Prostate gland (tissue), 2 donors: ENCODE measurements around the gene C2orf74. TPM values are rescaled to one million over a fixed set of nuclear protein-coding genes. Genes with fewer than 3 reads are reported as not detected.

Source experiments
- DNase-seq: peaks from one replicate; pipeline ENCODE4 v3.0.0-alpha.2; 2019; ENCODE audit warnings: low spot score
- H3K27ac ChIP-seq, 2 donors: fragments of 200-600 bp; sonication (generic); 2 replicates each; pipeline ENCODE4 v1.5.1; 2017 to 2019
- H3K27me3 ChIP-seq: fragments of 200-600 bp; sonication (generic); replicated peaks from 2 replicates; pipeline ENCODE4 v1.5.1; 2019; ENCODE audit not compliant: insufficient read depth
- H3K36me3 ChIP-seq, 2 donors: fragments of 200-600 bp; sonication (generic); 1 replicate in 1 of 2; 2 replicates in 1 of 2; pipeline versions ENCODE4 v1.5.1 to v1.8.1; 2017 to 2019
- H3K4me1 ChIP-seq: fragments of 200-600 bp; sonication (generic); replicated peaks from 2 replicates; pipeline ENCODE4 v1.5.1; 2019
- H3K4me3 ChIP-seq, 2 donors: fragments of 200-600 bp; sonication (generic); 2 replicates each; pipeline ENCODE4 v1.5.1; 2017 to 2019
- H3K9me3 ChIP-seq: fragments of 200-600 bp; sonication (generic); 2 replicates; pipeline ENCODE4 v1.5.1; 2017
- POLR2A ChIP-seq: fragments of 450-650 bp; IDR thresholded peaks from one replicate; pipeline ENCODE4 v1.6.1; 2016; ENCODE audit warnings: antibody characterized with exemption, mild to moderate bottlenecking
- POLR2AphosphoS5 ChIP-seq: sonication (generic); formaldehyde crosslinking; IDR thresholded peaks from one replicate; pipeline ENCODE4 v1.6.1; 2017; ENCODE audit warnings: antibody characterized with exemption
- WGBS: methylation state at CpG from one replicate; pipeline ENCODE4 v1.1.5; 2018; 5-methylcytosine and 5-hydroxymethylcytosine counted together
- intact Hi-C: fragments of 100-400 bp; cut with DNase I; formaldehyde crosslinking; loops from one replicate; pipeline ENCODE4 v1.14.2; 2022
- total RNA-seq, 2 donors: library from RNA; depleted of rRNA; stranded (reverse); fragments of >200 nt; gene quantifications; one replicate each; pipeline ENCODE4 v1.1.0, GENCODE V29; 2016
- TF ChIP-seq, protein P1 (sequence below), 4 experiments: fragments of 200-600 bp in 2 of 4; fragments of 450-650 bp in 2 of 4; sonication (generic) in 2 of 4; IDR thresholded peaks; 1 replicate in 3 of 4; 2 replicates in 1 of 4; pipeline ENCODE4 v1.5.1; 2016 to 2019; ENCODE audit warnings: antibody characterized with exemption in 4 of 4, mild to moderate bottlenecking in 2 of 4, moderate library complexity in 2 of 4

Gene C2orf74
- total RNA-seq, 2 donors from 2014 or later: 12.0 to 22.1 TPM

DNA sequence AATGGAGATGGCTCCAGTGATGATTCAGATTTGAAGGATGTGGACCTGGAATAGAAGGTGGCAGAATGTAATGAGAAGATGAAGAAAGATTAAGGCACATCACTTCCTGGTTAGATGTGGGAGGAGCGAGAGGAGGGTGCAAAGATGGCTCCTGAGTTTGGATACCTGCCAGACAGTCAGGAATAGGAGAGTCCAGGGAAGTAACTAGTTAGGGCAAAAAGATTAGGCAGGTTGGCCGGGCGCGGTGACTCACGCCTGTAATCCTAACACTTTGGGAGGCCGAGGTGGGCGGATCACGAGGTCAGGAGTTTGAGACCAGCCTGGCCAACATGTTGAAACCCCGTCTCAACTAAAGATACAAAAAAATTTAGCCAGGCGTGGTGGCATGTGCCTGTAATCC is 5.6 kb downstream of the C2orf74 start:
- H3K4me1 ChIP-seq: no peaks in the 10 kb centered on the region
- intact Hi-C loops: no loop called here
- WGBS: 97% methylated on average over 10 of the region's 10 CpGs
- H3K4me3 ChIP-seq: no peak overlapping the region
- no peak for TF ChIP-seq POLR2AphosphoS5
- no peak for TF ChIP-seq POLR2A
- TF ChIP-seq, protein P1, sequence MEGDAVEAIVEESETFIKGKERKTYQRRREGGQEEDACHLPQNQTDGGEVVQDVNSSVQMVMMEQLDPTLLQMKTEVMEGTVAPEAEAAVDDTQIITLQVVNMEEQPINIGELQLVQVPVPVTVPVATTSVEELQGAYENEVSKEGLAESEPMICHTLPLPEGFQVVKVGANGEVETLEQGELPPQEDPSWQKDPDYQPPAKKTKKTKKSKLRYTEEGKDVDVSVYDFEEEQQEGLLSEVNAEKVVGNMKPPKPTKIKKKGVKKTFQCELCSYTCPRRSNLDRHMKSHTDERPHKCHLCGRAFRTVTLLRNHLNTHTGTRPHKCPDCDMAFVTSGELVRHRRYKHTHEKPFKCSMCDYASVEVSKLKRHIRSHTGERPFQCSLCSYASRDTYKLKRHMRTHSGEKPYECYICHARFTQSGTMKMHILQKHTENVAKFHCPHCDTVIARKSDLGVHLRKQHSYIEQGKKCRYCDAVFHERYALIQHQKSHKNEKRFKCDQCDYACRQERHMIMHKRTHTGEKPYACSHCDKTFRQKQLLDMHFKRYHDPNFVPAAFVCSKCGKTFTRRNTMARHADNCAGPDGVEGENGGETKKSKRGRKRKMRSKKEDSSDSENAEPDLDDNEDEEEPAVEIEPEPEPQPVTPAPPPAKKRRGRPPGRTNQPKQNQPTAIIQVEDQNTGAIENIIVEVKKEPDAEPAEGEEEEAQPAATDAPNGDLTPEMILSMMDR (IDR thresholded peaks at IDR 0.05): no peak
- DNase-seq: no peak
- peaks cover 0 to 3% of the 10 kb centered on the region in 2 donors for H3K36me3 ChIP-seq
- H3K27me3 ChIP-seq: no peaks in the 10 kb centered on the region
- H3K27ac ChIP-seq: no peak overlapping the region
- no peaks in the 10 kb centered on the region for H3K9me3 ChIP-seq

DNA sequence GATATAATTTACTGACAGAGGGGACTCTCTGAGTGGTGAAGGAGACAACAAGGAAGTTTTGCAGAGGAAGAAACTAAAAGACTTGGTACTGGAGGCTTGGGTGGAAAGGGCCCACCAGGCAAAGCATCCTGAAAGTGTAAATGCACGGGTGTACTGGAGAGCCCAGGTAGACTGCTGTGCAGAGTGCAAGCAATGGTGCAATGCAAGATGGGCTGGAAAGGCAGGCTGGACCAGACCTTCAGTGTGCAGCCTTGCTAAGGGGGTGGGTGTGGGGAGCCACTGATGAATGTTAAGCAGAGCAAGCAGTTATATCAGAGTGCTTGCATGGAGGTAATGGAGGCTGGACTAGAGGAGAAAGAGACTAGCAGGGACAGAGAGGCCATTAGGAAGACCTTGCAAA is 10.7 kb downstream of the C2orf74 start:
- TF ChIP-seq, protein P1 (IDR thresholded peaks at IDR 0.05): no peak
- no peak for TF ChIP-seq POLR2A
- TF ChIP-seq POLR2AphosphoS5: no peak
- Histone ChIP-seq H3K27me3 (no peaks in the 10 kb centered on the region), H3K9me3 (no peaks in the 10 kb centered on the region), H3K4me3 (no peak overlapping the region), H3K36me3 (no peaks in the 10 kb centered on the region), H3K27ac (no peak overlapping the region), H3K4me1 (no peaks in the 10 kb centered on the region)
- WGBS: 35% methylated on average over 1 of the region's 1 CpG
- intact Hi-C loops: loop anchor here (10.0 kb wide), 1 partner anchor 302 kb away; the partner anchor contains the start of gene USP34
- DNase-seq: no peak

DNA sequence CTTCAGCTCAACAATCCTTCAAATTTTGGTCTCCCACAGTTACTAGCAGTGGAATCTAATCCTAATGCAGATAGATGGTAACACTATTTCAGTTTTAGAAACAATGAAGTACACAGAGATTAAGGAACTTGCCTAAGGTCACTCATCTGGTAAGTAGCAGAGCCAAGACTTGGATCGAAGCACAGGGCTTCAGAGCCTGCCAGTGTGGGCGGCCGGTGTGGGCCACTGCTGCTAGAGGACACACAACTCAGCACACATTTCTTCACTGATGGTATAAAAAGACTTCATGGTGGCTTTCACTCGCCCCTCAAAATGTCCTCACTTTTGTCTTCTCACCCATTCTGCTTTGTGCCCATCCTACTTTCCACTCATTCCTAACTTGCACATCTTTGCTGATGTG is 11.1 kb downstream of the C2orf74 start:
- Histone ChIP-seq H3K9me3 (no peaks in the 10 kb centered on the region), H3K36me3 (no peaks in the 10 kb centered on the region), H3K27ac (no peak overlapping the region), H3K27me3 (no peaks in the 10 kb centered on the region), H3K4me3 (no peak overlapping the region), H3K4me1 (no peaks in the 10 kb centered on the region)
- DNase-seq: no peak
- intact Hi-C loops: loop anchor here (10.0 kb wide), 1 partner anchor 302 kb away; the partner anchor contains the start of gene USP34
- no peak for TF ChIP-seq POLR2A
- TF ChIP-seq POLR2AphosphoS5: no peak
- TF ChIP-seq, protein P1 (IDR thresholded peaks at IDR 0.05): no peak
- 66% methylated on average over 4 of the region's 4 CpGs for WGBS

DNA sequence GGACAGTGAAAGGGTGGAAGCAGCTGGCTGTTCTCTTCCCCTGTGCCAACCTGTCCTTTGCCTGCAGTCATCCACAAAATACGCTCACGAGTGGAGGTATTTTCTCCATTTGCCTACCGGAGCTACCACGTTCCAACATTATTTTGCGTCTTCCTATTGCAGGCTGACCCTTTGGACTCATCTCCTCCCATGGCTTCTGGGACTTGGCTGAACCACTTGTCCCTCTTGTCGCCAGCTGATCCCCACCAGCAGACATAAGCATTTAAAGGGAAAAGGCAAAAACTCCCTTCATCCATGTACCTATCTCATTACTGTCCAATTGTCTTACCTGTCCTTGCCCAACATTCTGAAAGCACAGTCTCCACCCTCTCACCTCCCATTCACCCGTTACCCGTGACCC is 13.0 kb downstream of the C2orf74 start:
- no peaks in the 10 kb centered on the region for H3K9me3 ChIP-seq
- no peak for DNase-seq
- no peak overlapping the region for H3K27ac ChIP-seq
- no peaks in the 10 kb centered on the region for H3K27me3 ChIP-seq
- H3K4me1 ChIP-seq: peaks cover 3% of the 10 kb centered on the region
- intact Hi-C loops: loop anchor here (10.0 kb wide), 1 partner anchor 300 kb away; the partner anchor contains the start of gene USP34
- WGBS: 82% methylated on average over 8 of the region's 8 CpGs
- H3K36me3 ChIP-seq: no peaks in the 10 kb centered on the region
- TF ChIP-seq, protein P1 (IDR thresholded peaks at IDR 0.05): no peak
- no peak for TF ChIP-seq POLR2AphosphoS5
- TF ChIP-seq POLR2A: no peak
- H3K4me3 ChIP-seq: no peak overlapping the region
